Thymus (tissue), 11 donors: ENCODE results near the gene CXCR2. TPM values are rescaled to one million over a fixed set of nuclear protein-coding genes. Genes with fewer than 3 reads are reported as not detected.

Experiments used
- DNase-seq, 9 donors: peaks; one replicate each; pipeline ENCODE4 v3.0.0-alpha.2; 2013; ENCODE audit warnings: low spot score in 9 of 9, low read depth in 6 of 9, missing footprints in 1 of 9
- H3K27ac ChIP-seq, 2 donors: one replicate each; pipeline ENCODE4 v1.5.1; 2013; ENCODE audit warnings: control low read depth in 1 of 2, low read depth in 1 of 2, low read length in 1 of 2, mild to moderate bottlenecking in 1 of 2, moderate library complexity in 1 of 2
- H3K27me3 ChIP-seq, 2 donors: one replicate each; pipeline ENCODE4 v1.5.1; 2013; ENCODE audit warnings: low read length in 1 of 2; ENCODE audit not compliant: control insufficient read depth in 2 of 2, insufficient read depth in 1 of 2
- H3K36me3 ChIP-seq, 2 donors: one replicate each; pipeline ENCODE4 v1.5.1; 2013; ENCODE audit warnings: low read length in 1 of 2, mild to moderate bottlenecking in 1 of 2, moderate library complexity in 1 of 2; ENCODE audit not compliant: control insufficient read depth in 2 of 2, insufficient read depth in 2 of 2
- H3K4me1 ChIP-seq, 2 donors: one replicate each; pipeline ENCODE4 v1.5.1; 2013; ENCODE audit warnings: low read length in 2 of 2; ENCODE audit not compliant: control insufficient read depth in 2 of 2, insufficient read depth in 2 of 2
- H3K4me3 ChIP-seq, 2 donors: one replicate each; pipeline ENCODE4 v1.5.1; 2013; ENCODE audit warnings: low read length in 2 of 2, control low read depth in 1 of 2, mild to moderate bottlenecking in 1 of 2
- H3K9me3 ChIP-seq, 2 donors: one replicate each; pipeline ENCODE4 v1.5.1; 2013; ENCODE audit warnings: low read length in 1 of 2, mild to moderate bottlenecking in 1 of 2; ENCODE audit not compliant: control insufficient read depth in 2 of 2, insufficient read depth in 1 of 2
- WGBS: extraction: QIAGEN DNeasy Blood & Tissue Kit; methylation state at CpG from one replicate; pipeline ENCODE4 v1.1.7; 2013; 5-methylcytosine and 5-hydroxymethylcytosine counted together
- polyA plus RNA-seq: library from polyadenylated mRNA; stranded (reverse); fragments of 200-250 nt; gene quantifications from one replicate; pipeline ENCODE4 v1.2.3, GENCODE V29; 2013
- total RNA-seq: library from RNA; stranded (reverse); fragments of 120-200 nt; gene quantifications from one replicate; pipeline ENCODE4 v1.2.4, GENCODE V29; 2013
- donor health status: healthy.

The CXCR2 gene
- total and polyA plus RNA-seq, 2 donors: 0.38 to 0.57 TPM

DNA sequence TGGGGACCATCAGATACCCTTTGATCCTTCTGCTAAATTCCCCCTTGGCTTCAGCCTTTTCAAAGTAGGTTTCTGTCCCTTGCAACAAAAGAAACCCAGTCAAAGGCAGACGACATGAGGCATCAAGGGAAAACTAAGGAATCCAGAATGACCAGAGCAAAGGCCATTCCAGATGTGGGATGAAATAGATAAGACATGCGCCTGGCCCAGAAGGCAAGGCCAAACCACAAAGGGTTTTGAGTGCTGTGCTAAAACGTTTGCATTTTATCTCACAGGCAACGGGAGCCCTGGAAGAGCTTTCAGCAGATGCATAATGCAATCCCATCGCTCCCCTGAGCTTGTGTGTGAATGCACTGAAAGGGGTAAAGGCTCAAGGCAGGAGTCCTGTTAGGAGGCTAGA, 23.3 kb downstream of the CXCR2 start:
- DNase-seq: no peak
- Histone ChIP-seq H3K27me3 (no peaks in the 10 kb centered on the region), H3K4me1 (no peaks in the 10 kb centered on the region), H3K9me3 (no peaks in the 10 kb centered on the region), H3K27ac (no peak overlapping the region), H3K36me3 (no peaks in the 10 kb centered on the region), H3K4me3 (no peak overlapping the region)
- 84% methylated on average over 5 of the region's 5 CpGs for WGBS

DNA sequence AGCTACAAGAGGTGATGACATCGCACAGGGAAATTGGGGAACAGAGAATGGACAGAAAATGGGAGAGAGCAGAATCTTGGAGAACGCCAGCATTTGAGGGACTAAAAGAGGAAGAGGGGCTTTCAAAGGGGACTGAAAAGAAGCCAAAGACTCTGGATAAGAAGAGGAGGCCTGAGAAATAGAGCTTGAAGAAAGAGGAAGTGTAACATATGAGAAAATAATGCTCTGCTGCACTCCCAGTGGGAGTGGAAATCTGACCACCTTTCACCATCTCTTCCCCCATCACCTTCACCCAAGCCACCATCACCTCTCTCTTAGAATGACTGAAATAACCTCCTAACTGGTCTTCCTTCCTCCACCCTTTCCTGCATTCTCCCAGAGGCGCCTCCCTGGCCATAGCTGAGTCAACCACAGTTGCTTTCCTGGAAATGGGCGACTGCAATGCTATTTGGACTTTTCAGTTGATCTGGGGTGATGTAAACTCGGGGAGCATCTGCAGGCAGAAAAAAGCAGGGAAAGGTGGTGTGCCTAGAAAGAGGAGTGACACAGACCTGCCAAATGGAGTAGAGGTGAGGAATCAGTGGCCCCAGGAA, 24.1 kb downstream of the CXCR2 start:
- no peaks in the 10 kb centered on the region for H3K27me3 ChIP-seq
- WGBS: 78% methylated on average over 5 of the region's 5 CpGs
- no peak overlapping the region for H3K4me3 ChIP-seq
- no peaks in the 10 kb centered on the region for H3K9me3 ChIP-seq
- H3K36me3 ChIP-seq: no peaks in the 10 kb centered on the region
- DNase-seq: no peak
- H3K4me1 ChIP-seq: no peaks in the 10 kb centered on the region
- no peak overlapping the region for H3K27ac ChIP-seq

DNA sequence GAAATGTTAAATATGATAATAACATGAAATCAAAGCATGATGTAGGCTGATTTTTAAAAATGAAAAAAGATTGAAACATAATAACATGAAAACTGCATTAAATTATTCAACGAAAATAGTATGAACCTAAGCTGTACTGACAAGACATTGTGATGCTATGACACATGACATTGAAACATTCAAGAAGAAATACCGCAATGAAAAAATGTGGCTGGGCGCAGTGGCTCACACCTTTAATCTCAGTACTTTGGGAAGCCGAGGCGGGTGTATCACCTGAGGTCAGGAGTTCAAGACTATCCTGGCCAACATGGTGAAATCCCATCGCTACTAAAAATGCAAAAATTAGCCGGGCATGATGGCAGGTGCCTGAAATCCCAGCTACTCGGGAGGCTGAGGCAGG, 26.3 kb downstream of the CXCR2 start:
- no peaks in the 10 kb centered on the region for H3K27me3 ChIP-seq
- 98% methylated on average over 8 of the region's 8 CpGs for WGBS
- H3K4me1 ChIP-seq: no peaks in the 10 kb centered on the region
- no peak overlapping the region for H3K27ac ChIP-seq
- H3K4me3 ChIP-seq: no peak overlapping the region
- no peak for DNase-seq
- no peaks in the 10 kb centered on the region for H3K36me3 ChIP-seq
- no peaks in the 10 kb centered on the region for H3K9me3 ChIP-seq

DNA sequence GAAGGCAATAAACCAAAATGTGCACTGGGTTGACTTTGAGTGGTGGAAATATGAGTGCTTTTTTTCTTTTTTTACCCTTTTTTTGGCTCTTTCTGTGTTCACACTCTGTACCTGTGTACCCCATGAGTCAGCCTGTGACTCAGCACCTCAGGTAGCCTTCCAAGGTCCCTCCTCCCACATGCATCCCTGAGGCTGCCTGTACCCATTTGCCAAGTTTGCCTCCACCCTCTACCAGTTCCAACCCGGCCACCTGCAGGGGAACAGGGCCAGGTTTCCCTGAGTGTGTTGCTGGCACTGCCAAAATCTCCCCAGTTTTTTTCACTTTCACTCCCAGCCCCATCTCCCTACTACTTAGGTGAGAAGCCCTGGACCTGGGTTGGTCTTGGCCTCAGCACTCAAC, 26.9 kb downstream of the CXCR2 start:
- no peak overlapping the region for H3K27ac ChIP-seq
- no peaks in the 10 kb centered on the region for H3K9me3 ChIP-seq
- no peak for DNase-seq
- no peaks in the 10 kb centered on the region for H3K36me3 ChIP-seq
- no peaks in the 10 kb centered on the region for H3K4me1 ChIP-seq
- 83% methylated on average over 1 of the region's 1 CpG for WGBS
- H3K4me3 ChIP-seq: no peak overlapping the region
- no peaks in the 10 kb centered on the region for H3K27me3 ChIP-seq

DNA sequence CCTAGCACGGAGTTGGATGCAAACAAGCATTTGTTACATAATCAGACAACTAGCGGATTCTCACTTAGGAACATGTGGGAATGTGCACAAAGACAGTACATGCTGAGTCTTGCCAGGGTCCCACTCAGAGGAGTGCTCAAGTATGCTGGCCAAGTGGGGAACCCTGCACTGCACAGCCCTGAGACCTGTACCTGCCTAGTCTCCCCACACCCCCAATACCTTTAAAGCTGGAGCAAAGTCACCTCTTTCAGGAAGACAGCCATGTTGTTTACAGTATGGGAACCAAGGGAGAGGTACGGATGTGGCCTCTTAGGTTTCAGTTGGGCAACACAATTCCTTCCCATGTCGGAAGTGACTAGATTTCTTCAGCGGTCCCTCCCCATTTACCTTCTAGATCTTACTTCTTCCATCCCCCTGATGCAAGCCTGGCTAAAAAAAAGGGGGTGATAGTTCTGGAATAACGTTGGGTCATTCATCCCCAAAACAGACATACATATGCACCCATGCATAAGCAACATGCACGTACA, 30.2 kb downstream of the CXCR2 start:
- WGBS: 94% methylated on average over 7 of the region's 7 CpGs
- no peak for DNase-seq
- Histone ChIP-seq H3K27me3 (peaks cover 0 to 2% of the 10 kb centered on the region in 2 donors), H3K9me3 (no peaks in the 10 kb centered on the region), H3K4me3 (no peak overlapping the region), H3K27ac (no peak overlapping the region), H3K4me1 (no peaks in the 10 kb centered on the region), H3K36me3 (no peaks in the 10 kb centered on the region)

DNA sequence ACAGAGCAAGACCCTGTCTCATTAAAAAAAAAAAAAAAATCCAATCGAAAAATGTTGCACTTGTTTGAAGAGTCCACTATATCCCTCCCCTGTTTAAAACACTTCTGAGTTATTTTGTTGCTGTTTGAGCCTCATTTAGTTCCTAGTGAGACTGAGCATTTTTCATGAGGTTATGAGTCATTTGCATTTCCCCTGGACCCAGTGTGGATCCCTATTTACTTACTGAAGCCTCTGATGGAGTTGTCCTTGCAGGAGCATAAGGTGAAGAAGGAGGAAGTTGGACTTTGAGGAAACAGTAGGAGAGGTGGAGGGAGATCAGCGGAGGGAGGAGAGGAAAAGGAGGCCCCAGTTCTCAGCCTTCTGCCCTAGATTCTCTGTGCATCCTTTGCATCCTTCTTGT, 35.8 kb downstream of the CXCR2 start:
- H3K27me3 ChIP-seq: peaks cover 0 to 4% of the 10 kb centered on the region in 2 donors
- no peak overlapping the region for H3K4me3 ChIP-seq
- 87% methylated on average over 2 of the region's 2 CpGs for WGBS
- H3K9me3 ChIP-seq: no peaks in the 10 kb centered on the region
- no peaks in the 10 kb centered on the region for H3K36me3 ChIP-seq
- no peak for DNase-seq
- peaks cover 0 to 4% of the 10 kb centered on the region in 2 donors for H3K4me1 ChIP-seq
- no peak overlapping the region for H3K27ac ChIP-seq

DNA sequence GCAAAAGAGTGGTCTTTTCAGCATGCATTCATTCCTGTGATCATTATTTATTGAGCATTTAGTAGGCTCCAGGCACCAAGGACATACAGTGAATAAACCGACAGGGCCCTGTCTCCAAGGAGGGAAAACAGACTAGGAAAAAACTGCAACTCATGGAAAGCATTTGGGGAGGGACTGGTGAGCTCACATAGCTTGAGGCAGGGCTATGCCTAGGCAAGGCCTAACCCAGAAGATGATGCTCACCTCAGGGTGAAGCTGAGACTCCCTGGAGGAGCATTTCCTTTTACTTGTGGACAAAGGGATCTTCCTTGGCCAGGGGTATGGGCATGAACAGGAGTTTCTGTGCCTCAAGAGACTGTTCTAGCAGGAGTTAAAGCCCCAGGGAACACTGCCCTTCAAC, 37.0 kb downstream of the CXCR2 start:
- no peak for DNase-seq
- peaks cover 0 to 4% of the 10 kb centered on the region in 2 donors for H3K27me3 ChIP-seq
- no peak overlapping the region for H3K27ac ChIP-seq
- H3K36me3 ChIP-seq: no peaks in the 10 kb centered on the region
- no peak overlapping the region for H3K4me3 ChIP-seq
- no peaks in the 10 kb centered on the region for H3K9me3 ChIP-seq
- WGBS: 98% methylated on average over 1 of the region's 1 CpG
- H3K4me1 ChIP-seq: peaks cover 9 to 14% of the 10 kb centered on the region in 2 donors

DNA sequence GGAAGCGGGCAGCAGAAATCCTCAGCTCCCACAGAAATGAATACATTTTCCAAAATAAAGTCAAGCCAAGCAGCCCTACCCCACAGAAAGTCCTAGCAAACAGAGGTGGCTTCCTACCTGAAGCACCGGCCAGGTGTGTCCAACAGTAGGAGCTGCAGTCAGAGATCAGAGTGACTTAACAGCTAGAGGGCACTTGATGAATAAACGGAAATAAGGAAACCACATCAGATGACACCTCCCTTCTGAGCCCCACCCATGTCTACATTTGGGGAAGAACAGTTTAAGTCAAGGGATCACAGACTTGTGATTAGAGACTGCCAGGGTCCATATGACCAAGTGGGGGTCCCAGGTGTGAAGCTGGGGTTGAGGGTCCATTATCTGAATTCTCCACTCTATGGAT, 41.0 kb downstream of the CXCR2 start, which contains the start of gene CXCR1:
CXCR1 (minus strand) TSS at position 172 of the 400 bp plus-strand sequence. CDS start 1,751 bp downstream, outside the sequence.
- peaks cover 0 to 2% of the 10 kb centered on the region in 2 donors for H3K27me3 ChIP-seq
- no peaks in the 10 kb centered on the region for H3K36me3 ChIP-seq
- no peak within 1 kb of the TSS for H3K4me3 ChIP-seq
- no peak within 1 kb of the TSS for H3K27ac ChIP-seq
- DNase-seq: peak in 5 of 9 donors; percentile 17 to 78 (median 36)
- no peaks in the 10 kb centered on the region for H3K9me3 ChIP-seq
- peaks cover 14 to 31% of the 10 kb centered on the region in 2 donors for H3K4me1 ChIP-seq
- WGBS: 19% methylated on average over 3 of the region's 3 CpGs

DNA sequence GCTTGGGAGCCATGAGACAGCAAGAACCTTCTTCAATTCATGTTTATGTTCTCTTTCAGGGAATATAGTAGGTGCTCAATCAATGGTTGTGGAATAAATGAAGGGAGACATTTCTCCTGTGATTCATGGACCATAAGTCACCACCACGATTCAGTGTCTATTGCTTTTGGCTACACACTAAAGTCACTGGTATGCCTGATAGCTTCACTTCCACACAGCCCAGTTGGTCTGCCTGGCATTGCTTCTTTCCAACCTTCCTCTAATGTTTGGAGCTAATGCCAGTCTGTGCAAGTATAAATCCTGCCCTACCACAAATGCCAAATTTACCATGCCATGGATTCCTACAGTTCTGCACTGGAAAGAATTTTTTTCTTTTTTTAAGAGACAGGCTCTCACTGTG, 42.2 kb downstream of the CXCR2 start:
- Histone ChIP-seq H3K4me3 (no peak overlapping the region), H3K27me3 (peaks cover 0 to 2% of the 10 kb centered on the region in 2 donors), H3K27ac (no peak overlapping the region), H3K36me3 (no peaks in the 10 kb centered on the region), H3K4me1 (peaks cover 14 to 31% of the 10 kb centered on the region in 2 donors), H3K9me3 (no peaks in the 10 kb centered on the region)
- no peak for DNase-seq
- 97% methylated on average over 1 of the region's 1 CpG for WGBS
